Measurements from ENCODE around the gene FUBP1.
"Not testable (repeated sequence)": the region's sequence is repeated elsewhere in the genome, so short reads cannot be mapped to it uniquely, and the experiment has no call there.

FUBP1 gene

GRCh38 chr1:77978969-77979876 is at the start of gene FUBP1:
Gene FUBP1, minus strand, starts transcription at chr1:77979072. Its CDS starts 68 bp downstream, at chr1:77979004.
- peak; percentile 90 for DNase-seq (ENCODE audit: low read depth)

GRCh38 chr1:78021134-78021533 is 42.3 kb upstream of the FUBP1 start:
- DNase-seq (ENCODE audit: low read depth), result not testable (repeated sequence)

- no peak for DNase-seq (ENCODE audit: low read depth)
Observed at GRCh38 chr1:78019024-78019423, 40.2 kb upstream of the FUBP1 start.

GRCh38 chr1:78015148-78015547 is 36.3 kb upstream of the FUBP1 start:
- DNase-seq (ENCODE audit: low read depth), result no peak

GRCh38 chr1:78011050-78011449 is 32.2 kb upstream of the FUBP1 start:
- DNase-seq (ENCODE audit: low read depth), result no peak

GRCh38 chr1:78009836-78010235 is 31.0 kb upstream of the FUBP1 start:
- no peak for DNase-seq (ENCODE audit: low read depth)

- no peak for DNase-seq (ENCODE audit: low read depth)
Observed at GRCh38 chr1:78009276-78009675, 30.4 kb upstream of the FUBP1 start.

- DNase-seq (ENCODE audit: low read depth), result no peak
Observed at GRCh38 chr1:78007677-78008341, 28.9 kb upstream of the FUBP1 start.

GRCh38 chr1:78006521-78006920 is 27.6 kb upstream of the FUBP1 start:
- DNase-seq (ENCODE audit: low read depth), result no peak

GRCh38 chr1:78005755-78006154 is 26.9 kb upstream of the FUBP1 start:
- DNase-seq (ENCODE audit: low read depth), result no peak

GRCh38 chr1:78005448-78005722 is 26.5 kb upstream of the FUBP1 start:
- DNase-seq (ENCODE audit: low read depth), result no peak

- DNase-seq (ENCODE audit: low read depth), result no peak
Observed at GRCh38 chr1:78004719-78005447, 26.0 kb upstream of the FUBP1 start, which contains the start of gene DNAJB4. Gene DNAJB4, plus strand, starts transcription at chr1:78004939. Its CDS starts 172 bp downstream, at chr1:78005111.

- DNase-seq (ENCODE audit: low read depth), result no peak
Observed at GRCh38 chr1:78003882-78004718, 25.2 kb upstream of the FUBP1 start.

- no peak for DNase-seq (ENCODE audit: low read depth)
Observed at GRCh38 chr1:78003070-78003746, 24.3 kb upstream of the FUBP1 start.

- not testable (repeated sequence) for DNase-seq (ENCODE audit: low read depth)
Observed at GRCh38 chr1:78000536-78000935, 21.7 kb upstream of the FUBP1 start.

GRCh38 chr1:77996734-77997133 is 17.9 kb upstream of the FUBP1 start:
- DNase-seq (ENCODE audit: low read depth), result no peak

- no peak for DNase-seq (ENCODE audit: low read depth)
Observed at GRCh38 chr1:77994117-77994705, 15.3 kb upstream of the FUBP1 start.

- DNase-seq (ENCODE audit: low read depth), result no peak
Observed at GRCh38 chr1:77991638-77992037, 12.8 kb upstream of the FUBP1 start.

- DNase-seq (ENCODE audit: low read depth), result no peak
Observed at GRCh38 chr1:77990629-77991204, 11.8 kb upstream of the FUBP1 start.

- DNase-seq (ENCODE audit: low read depth), result no peak
Observed at GRCh38 chr1:77989744-77990143, 10.9 kb upstream of the FUBP1 start.

All from stimulated activated CD8-positive, alpha-beta memory T cell treated with anti-CD3 and anti-CD28 coated beads, Interleukin-12 subunit alpha, Interleukin-12 subunit beta, amount 100 ng/mL, for 4 hours (primary cell).